NCI-H446 (cell line): ENCODE results near the gene SLC4A2.

Experiments used
- DNase-seq, 2 experiments: peaks; one replicate each; lab custom pipeline; 2025; lab: John Stamatoyannopoulos, UW

Gene SLC4A2

GRCh38 chr7:151045967-151046366 is 13.4 kb upstream of the SLC4A2 start:
- DNase-seq: no peak

- DNase-seq: peak; percentile 35 to 49
These were observed 12.5 kb upstream of the SLC4A2 start for GRCh38 chr7:151046603-151047573.

- no peak for DNase-seq
These were observed 11.2 kb upstream of the SLC4A2 start, which contains the start of gene ASIC3 for GRCh38 chr7:151047976-151048815. Gene ASIC3, plus strand, starts transcription at chr7:151048531. Its CDS starts 355 bp downstream, at chr7:151048886.

DNA sequence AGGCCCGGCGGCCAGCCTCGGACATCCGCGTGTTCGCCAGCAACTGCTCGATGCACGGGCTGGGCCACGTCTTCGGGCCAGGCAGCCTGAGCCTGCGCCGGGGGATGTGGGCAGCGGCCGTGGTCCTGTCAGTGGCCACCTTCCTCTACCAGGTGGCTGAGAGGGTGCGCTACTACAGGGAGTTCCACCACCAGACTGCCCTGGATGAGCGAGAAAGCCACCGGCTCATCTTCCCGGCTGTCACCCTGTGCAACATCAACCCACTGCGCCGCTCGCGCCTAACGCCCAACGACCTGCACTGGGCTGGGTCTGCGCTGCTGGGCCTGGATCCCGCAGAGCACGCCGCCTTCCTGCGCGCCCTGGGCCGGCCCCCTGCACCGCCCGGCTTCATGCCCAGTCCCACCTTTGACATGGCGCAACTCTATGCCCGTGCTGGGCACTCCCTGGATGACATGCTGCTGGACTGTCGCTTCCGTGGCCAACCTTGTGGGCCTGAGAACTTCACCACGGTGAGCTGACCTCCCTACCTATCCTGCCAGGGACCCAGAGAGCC is 10.4 kb upstream of the SLC4A2 start:
- DNase-seq: no peak

DNA sequence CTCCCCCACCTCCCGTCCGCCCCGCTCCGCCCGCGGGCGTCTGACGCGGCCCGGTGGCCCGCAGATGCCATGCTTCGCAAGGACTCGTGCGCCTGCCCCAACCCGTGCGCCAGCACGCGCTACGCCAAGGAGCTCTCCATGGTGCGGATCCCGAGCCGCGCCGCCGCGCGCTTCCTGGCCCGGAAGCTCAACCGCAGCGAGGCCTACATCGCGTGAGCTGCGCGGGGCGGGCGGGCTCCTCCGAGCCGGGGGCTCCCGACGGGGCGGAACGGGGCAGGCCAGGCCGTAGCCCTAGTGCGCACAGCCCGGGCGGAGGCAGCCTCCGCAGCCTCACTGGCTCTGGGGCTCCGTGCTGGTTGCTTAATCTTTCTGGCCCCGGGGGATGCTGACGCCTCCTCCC is 8.3 kb upstream of the SLC4A2 start:
- DNase-seq: no peak

DNA sequence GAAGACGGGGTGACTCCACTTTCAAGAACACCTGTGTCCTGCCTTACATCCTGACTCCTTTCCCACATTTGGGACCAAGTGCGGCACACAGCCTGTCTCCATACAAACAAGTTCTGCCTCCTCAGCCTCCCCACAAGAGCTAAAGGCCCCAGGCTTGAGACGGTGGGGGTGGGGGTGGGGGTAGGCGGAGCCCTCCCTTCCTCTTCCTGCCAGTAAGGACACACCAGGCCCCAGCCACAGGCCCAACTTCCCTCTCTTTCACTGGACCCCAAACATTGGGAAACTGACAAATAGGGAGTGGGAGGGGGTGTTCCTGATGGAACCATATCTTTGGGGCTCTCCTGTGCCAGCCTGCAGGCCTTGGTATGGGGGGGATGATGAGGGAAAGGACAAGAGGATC is 6.3 kb upstream of the SLC4A2 start:
- no peak for DNase-seq

GRCh38 chr7:151053751-151054150 is 5.6 kb upstream of the SLC4A2 start:
- no peak for DNase-seq

- DNase-seq: no peak
These were observed 3.1 kb upstream of the SLC4A2 start for GRCh38 chr7:151056283-151056665.

DNA sequence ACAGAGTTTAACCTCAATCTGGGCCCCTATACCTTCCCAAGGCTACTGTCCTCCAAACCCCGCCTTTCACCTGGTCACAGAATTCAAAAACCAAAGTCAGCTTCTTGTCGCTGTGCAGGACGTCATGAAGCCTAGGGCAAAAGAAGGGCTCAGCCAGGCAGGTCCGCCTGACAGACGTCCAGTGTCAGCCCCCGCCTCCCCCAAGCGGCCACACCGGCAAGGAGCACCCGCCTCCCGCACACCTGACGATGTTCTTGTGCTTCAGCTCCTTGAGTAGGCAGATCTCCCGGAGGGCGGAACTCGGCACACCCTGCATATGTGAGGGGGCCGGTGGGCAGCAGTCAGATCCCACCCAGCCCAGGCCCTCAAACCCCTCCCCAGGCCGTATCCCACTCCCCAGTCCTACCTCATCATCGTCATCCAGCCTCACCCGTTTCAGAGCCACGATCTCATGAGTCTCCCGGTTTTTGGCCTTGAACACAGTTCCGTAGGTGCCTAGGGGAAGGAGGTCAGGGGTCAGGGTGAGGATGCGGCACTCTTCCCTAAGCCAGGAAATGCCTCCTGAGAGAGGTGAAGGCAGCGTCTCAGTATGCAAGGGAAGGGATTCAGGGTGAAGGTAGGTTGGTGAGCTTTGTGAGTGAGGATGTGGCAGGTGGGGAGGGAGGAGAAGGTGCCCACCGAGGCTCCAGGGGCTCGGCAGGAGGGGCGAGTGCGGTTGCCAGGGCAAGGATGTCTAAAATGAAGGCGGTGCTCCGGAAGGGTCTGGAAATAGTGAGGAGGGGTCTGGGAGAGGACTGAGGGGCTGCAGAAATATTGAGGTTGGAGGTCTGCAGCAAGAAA is 2.5 kb upstream of the SLC4A2 start:
- no peak for DNase-seq

DNA sequence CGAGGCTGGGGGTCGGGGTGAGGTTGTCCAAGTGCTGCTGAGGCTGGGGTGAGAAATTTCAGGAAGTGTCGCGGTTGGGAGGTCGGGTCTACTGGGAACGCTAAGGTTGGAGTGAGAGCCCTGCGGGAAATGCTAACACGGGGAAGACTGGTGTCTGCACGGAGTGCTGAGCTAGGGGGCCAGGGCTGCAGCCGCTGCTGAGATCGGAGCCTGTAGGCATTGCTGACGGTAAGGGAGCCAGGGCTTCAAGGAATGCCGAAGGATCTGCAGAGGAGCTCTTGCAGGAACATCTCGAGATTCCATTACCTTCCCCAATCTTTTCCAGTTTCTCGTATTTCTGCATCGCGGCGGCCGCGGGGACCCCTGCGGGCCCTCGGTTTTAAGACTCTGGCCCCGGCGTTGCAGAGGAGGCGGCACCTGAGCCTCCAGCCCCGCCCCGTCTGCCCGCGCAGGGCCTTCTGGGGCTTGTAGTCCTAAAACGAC is 1.8 kb upstream of the SLC4A2 start, which contains the start of gene CDK5:
Gene CDK5, minus strand, starts transcription at position 392 of the 483 bp plus-strand sequence. Its CDS starts 49 bp downstream, at position 343.
- no peak for DNase-seq

GRCh38 chr7:151057989-151058780 is 1.2 kb upstream of the SLC4A2 start:
- peak; percentile 99 for DNase-seq

DNA sequence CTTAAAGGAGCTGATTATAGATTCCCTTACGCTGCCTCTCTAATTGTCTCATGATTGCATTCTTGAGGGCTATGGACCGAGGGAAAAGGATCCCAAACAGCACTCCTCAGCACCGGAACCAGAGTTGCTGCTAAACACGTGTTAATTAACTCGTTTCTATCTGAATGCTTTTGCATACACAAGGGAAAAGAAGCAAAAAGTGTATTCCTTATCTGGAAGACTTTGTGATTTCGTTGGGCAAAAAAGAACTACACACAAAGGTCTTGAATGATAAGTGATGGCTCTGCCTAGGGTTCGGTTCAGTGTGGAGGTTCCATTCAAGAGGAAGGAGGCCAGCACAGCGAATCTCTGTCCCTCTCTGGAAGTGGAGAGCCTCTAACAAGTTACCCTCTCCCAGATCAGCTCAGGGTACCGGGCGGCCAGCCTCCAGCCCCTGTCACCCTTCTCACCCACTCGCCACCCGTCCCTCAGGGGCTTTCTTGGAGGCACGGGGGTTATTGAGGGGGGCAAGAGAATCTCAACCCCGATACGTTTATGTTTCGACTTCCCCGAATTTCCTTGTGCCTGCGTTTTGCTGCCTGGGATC is 515 bp upstream of the SLC4A2 start:
- no peak for DNase-seq

GRCh38 chr7:151060113-151060415 is 675 bp downstream of the SLC4A2 start:
- no peak for DNase-seq

- peak in 1 of 2 experiments; percentile 17 for DNase-seq
These were observed 1.2 kb downstream of the SLC4A2 start for GRCh38 chr7:151060416-151061212.

DNA sequence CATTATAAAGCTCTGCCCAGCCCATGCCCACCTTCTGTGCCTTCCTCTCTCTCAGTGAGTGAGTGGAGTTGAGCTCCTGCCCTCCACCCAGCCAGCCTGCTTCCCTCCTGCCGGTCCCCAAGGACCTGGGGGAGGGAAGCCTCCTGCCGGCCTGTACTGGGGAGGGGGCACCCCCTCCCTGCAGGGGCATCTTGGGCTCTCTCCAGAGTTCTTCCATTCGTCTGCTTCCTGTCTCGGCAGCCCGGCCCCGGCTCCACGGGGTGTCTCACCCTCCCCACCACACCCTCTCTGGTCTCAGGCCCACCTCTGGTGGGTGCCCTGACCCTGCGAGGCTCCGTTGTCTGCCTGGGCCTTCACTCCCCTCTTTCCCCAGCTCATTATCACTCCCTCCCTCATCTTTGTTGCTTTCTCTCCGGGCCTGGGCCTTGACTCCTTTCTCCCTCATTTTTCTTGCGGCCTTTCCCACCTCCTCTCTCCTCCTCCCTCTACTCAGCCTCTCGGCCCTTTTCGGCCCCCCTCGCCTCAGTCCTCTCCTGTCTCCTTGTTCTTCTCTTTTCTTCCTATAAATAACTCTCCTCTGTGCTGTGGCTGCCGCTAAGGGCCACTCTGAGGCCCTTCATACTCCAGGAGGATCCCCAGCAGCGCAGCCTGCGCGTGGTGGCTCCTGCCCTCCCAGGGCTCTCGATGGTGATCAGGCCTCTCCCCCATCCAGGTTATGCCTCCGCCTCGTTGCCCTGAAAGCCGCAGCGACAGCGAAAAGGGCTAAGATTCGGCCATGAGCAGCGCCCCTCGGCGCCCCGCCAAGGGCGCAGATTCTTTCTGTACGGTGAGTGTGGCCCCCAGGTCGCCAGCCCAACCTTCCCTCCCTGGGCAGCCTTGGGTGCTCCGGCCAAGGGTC is 2.1 kb downstream of the SLC4A2 start:
- no peak for DNase-seq

GRCh38 chr7:151062111-151062398 is 2.7 kb downstream of the SLC4A2 start:
- DNase-seq: no peak

- DNase-seq: no peak
These were observed 3.2 kb downstream of the SLC4A2 start for GRCh38 chr7:151062399-151063211.

DNA sequence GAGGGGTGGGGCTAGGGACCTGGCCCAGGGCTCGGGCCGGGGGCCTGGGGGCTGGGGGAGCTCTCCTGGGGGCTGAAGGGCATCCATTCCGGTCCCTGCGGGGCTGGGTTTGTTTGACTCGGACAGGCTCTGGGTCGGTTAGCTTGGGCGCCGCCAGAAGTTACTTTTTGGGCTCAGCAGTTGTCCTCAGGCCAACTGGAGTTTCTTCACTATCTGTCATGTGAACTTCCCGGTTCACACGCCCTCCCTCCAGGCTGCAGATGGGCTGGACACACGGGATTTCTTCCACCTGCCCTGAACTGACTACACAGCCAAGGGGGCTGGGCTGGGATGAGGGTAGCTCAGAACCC is 3.8 kb downstream of the SLC4A2 start:
- no peak for DNase-seq
